ENCODE data around the gene ZNF157. TPM values are rescaled to one million over a fixed set of nuclear protein-coding genes. Genes with fewer than 3 reads are reported as not detected.
A peak's percentile ranks its signal among the peaks of the same experiment; 100 is the strongest.

Gene ZNF157
- total RNA-seq, 1 donor: under 0.01 TPM

DNA sequence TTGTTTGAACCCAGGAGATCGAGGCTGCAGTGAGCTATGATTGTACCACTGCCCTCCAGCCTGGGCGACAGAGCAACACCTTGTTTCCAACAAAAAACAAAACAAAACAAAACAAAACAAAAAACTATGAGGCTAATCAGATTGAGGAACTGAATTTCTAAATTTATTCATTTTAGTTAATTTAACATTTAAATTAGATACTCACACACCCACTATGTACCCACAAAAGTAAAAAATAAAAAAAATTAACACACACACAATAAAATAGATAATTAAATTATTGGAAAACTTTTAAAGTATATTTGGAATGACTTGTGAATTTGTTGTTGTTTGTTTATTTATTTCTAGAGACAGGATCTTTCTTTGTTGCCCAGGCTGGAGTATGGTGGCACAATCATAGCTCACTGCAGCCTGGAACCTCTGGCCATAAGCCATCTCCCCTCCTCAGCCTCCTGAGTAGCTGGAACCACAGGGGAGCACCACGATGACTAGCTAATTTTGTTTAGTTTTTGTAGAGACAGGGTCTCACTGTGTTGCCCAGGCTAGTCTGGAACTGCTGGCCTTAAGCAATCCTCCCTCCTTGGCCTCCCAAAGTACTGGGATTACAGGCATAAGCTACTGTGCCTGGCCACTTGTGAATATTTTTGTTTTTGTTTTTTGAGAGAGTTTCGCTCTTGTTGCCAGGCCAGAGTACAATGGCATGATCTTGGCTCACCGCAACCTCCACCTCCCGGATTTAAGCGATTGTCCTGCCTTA, 9.8 kb upstream of the ZNF157 start:
- TF ChIP-seq, protein P1, sequence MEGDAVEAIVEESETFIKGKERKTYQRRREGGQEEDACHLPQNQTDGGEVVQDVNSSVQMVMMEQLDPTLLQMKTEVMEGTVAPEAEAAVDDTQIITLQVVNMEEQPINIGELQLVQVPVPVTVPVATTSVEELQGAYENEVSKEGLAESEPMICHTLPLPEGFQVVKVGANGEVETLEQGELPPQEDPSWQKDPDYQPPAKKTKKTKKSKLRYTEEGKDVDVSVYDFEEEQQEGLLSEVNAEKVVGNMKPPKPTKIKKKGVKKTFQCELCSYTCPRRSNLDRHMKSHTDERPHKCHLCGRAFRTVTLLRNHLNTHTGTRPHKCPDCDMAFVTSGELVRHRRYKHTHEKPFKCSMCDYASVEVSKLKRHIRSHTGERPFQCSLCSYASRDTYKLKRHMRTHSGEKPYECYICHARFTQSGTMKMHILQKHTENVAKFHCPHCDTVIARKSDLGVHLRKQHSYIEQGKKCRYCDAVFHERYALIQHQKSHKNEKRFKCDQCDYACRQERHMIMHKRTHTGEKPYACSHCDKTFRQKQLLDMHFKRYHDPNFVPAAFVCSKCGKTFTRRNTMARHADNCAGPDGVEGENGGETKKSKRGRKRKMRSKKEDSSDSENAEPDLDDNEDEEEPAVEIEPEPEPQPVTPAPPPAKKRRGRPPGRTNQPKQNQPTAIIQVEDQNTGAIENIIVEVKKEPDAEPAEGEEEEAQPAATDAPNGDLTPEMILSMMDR (IDR thresholded peaks at IDR 0.05; ENCODE audit: insufficient read depth, low read depth, low read length): no peak
- H3K4me3 ChIP-seq (ENCODE audit: low read depth, low read length): no peak overlapping the region
- DNase-seq (ENCODE audit: low read depth): no peak

DNA sequence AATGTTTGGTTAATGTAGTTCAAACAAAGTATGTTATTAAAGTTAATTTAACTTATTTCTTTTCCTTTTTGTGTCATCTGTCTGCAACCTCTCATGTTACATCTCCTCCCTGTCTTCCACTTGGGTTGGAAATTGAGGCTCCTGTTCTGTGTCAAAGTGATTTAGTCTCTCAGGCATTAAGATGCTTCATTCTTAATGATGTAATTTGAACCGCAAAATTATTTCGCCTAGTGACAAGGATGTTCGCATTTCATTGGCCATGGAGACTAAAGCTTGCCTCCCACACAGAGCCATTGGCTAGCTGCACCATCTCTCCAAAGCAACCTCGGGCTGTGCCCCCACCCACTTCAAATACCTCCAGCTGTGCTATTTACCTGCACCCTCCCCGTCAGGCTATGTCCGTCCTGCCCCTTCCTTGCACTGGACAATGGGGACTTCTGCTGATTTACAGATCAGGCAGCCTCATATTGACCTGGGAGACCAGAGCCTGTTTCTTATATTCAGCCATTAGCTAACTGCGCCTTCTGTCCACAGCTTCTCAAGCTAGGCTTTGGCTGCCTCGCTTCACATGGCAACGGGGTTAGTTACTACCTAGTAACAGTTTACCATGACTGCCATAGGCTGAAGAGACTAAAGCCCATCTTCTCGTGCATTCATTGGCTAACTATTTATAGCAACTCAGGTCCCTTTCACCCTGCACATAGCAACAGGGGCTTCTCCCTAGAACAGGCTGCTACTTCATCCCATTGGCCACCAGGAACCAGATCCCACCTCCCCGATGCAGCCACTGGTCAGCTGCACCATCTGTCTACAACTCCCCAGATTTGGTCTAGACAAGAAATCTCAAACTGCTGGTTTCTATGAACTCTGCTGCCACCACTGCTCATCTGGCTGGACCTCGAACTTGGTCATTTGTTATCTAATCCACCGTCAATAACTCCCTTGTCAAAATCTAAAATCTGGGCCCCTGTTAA, 8.6 kb upstream of the ZNF157 start:
- H3K4me3 ChIP-seq (ENCODE audit: low read depth, low read length): peak overlapping the region; percentile 58
- peak; percentile 96 for DNase-seq (ENCODE audit: low read depth)
- TF ChIP-seq, protein P1 (IDR thresholded peaks at IDR 0.05; ENCODE audit: insufficient read depth, low read depth, low read length): no peak

DNA sequence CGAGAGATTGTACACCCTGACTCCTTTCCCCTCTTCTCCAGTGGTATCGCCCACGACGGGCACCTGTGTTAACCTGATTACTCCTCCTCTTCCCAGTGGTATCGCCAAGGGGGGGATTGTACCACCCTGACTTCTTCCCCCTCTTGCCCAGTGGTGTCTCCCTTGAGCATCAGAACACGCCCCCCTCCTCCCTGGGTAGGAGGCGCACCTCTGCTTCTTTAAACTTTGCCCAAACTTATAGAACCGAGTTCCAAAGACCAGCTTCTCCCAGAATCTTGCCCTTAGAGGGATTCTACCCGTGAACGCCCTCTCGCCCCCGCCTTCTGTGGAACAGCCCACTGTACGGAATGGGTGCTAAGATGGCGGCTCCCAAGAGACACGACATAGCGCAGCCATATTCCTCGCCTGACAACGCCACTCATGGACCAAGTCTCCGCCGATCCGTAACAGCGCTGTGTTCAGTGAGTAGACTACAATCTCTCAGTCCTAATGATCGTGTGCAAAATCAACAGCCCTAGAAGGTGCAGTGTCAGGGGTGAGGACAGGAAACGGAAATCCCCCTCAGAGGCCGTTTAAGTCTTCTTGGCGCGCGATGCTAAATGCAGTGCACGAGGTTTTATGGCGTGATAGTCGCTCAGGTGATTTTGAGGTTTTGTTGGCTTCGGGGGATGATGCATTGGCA, 4.2 kb upstream of the ZNF157 start:
- TF ChIP-seq, protein P1 (IDR thresholded peaks at IDR 0.05; ENCODE audit: insufficient read depth, low read depth, low read length): no peak
- peak; percentile 51 for DNase-seq (ENCODE audit: low read depth)
- peak overlapping the region; percentile 55 for H3K4me3 ChIP-seq (ENCODE audit: low read depth, low read length)

DNA sequence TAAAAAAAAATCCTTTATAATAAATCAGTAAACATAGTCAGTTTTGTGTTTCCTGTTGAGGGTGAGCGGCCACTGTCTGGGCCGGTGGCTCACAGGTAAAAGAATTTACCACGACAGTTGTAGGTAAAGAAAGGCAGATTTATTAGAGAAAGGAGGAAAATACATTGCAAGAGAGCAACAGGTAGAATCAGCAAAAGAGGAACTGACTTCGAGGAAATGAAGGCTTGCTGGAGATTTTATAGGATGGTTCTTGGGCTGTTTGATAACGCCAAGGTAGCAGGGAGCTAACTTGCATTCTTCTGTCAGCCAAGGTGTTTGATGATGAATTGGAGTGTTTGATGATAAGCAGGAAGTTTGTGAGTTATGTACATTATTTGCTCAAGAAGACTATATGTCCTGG, 2.8 kb downstream of the ZNF157 start:
- H3K4me3 ChIP-seq (ENCODE audit: low read depth, low read length): no peak overlapping the region
- DNase-seq (ENCODE audit: low read depth): no peak
- TF ChIP-seq, protein P1 (IDR thresholded peaks at IDR 0.05; ENCODE audit: insufficient read depth, low read depth, low read length): no peak

DNA sequence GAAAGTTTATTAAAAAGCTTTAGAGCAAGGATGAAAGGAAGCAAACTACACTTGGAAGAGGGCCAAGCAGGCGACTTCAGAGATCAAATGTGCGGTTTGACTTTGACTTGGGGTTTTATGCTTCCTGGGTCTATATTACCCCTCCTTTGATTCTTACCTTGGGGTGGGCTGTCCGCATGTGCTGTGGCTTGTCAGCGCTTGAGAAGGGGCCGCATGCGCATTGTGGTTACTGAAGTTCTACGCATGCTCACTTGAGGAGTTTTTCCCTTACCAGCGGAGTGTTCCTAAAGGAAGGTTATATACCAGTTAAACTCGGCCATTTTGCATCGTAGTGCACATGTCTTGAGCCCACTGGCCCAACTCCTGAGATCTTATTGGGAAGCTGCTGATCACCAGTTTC, 9.9 kb downstream of the ZNF157 start:
- DNase-seq (ENCODE audit: low read depth): peak; percentile 53
- H3K4me3 ChIP-seq (ENCODE audit: low read depth, low read length): peak overlapping the region; percentile 27
- TF ChIP-seq, protein P1 (IDR thresholded peaks at IDR 0.05; ENCODE audit: insufficient read depth, low read depth, low read length): no peak

DNA sequence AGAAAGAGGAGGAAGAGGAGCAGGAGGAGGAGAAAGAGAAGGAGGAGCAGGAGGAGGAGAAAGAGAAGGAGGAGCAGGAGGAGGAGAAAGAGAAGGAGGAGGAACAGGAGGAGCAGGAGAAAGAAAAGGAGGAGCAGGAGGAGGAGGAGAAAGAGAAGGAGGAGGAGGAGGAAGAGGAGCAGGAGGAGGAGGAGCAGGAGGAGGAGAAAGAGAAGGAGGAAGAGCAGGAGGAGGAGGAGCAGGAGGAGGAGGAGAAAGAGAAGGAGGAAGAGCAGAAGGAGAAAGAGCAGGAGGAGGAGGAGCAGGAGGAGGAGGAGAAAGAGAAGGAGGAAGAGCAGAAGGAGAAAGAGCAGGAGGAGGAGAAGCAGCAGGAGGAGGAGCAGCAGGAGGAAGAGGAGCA, 10.5 kb downstream of the ZNF157 start:
- peak overlapping the region; percentile 3 for H3K4me3 ChIP-seq (ENCODE audit: low read depth, low read length)
- peak; percentile 18 for DNase-seq (ENCODE audit: low read depth)
